IPS-18c (cell line): ENCODE results near the gene PHF24.
"Not testable (repeated sequence)": the region's sequence is repeated elsewhere in the genome, so short reads cannot be mapped to it uniquely, and the experiment has no call there.

Experiments
- H3K4me3 ChIP-seq: 2 replicates; pipeline ENCODE4 v1.7.0; 2013; ENCODE audit warnings: low read depth, mild to moderate bottlenecking, low read length, moderate library complexity; ENCODE audit not compliant: insufficient read depth
- H3K9me3 ChIP-seq: one replicate; pipeline ENCODE4 v1.6.1; 2013; ENCODE audit warnings: mild to moderate bottlenecking, low read length, moderate library complexity; ENCODE audit not compliant: control insufficient read depth, insufficient read depth

The PHF24 gene

DNA sequence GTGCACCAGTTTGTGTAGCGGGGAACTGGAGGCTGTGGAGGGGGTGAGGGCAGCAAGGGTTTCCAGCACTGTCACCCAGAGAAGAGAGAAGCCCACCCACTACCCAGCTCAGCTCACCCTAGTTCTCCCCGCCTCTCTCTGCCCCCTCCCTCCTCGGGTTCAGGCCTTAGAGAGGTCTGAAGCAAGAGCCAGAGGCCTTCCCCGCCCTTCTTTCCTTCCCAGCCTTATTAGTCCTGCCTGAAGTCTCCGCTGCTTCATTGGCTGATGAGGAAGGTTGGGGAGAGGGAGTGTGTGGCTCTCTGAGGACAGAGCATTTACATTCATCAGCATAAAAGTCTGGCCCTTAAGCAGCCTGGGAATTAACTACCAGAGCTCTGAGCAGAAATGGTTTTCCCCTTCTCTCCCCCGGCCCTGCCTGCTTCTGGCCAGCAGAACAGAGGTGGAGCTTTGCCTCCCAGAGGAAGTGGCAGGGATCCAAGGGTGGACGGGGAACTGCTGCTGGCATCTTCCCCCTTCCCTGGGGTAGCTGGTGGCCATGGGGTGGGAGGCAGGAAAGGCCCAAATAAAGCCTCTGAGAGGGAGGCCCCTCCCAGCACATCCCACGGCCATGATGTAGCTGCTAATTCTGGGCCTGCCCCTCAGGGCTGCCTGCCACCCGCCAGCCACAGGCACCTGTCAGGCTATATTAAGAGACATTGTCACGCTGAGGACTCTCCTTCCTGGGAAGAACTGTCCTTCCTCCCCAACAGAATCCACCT, 35.6 kb downstream of the PHF24 start:
- Histone ChIP-seq H3K4me3 (no peak overlapping the region), H3K9me3 (no peaks in the 10 kb centered on the region)

DNA sequence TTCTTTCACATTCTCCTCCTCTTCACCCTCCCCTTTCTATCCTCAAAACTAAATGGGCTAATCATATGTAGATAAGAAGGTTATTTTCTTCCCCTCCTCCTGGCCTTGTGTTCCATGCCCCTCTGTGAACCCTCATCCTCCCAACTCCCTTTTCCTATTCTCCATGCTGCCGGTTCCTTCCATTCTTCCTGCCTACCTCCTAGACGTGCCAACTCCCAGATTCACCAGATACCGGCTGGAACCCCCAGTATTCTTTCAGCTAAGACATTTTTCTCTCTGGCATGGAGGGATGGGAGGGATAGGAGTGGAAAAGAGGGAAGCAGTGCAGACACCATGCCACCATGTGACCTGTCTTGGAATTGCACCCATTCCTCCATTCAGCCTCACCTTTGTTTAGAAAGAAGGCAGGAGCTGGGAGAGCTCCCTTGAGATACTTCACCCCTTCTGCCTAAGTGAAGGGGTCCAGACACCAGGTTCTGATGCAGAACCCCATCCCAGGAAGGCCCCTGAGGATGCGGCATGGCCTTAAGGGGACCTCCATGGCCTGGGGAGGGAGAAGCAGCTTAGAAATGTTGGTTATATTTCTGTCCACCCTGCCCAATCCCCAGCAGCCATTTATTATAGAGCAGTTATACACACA, 36.3 kb downstream of the PHF24 start:
- H3K4me3 ChIP-seq, result no peak overlapping the region

DNA sequence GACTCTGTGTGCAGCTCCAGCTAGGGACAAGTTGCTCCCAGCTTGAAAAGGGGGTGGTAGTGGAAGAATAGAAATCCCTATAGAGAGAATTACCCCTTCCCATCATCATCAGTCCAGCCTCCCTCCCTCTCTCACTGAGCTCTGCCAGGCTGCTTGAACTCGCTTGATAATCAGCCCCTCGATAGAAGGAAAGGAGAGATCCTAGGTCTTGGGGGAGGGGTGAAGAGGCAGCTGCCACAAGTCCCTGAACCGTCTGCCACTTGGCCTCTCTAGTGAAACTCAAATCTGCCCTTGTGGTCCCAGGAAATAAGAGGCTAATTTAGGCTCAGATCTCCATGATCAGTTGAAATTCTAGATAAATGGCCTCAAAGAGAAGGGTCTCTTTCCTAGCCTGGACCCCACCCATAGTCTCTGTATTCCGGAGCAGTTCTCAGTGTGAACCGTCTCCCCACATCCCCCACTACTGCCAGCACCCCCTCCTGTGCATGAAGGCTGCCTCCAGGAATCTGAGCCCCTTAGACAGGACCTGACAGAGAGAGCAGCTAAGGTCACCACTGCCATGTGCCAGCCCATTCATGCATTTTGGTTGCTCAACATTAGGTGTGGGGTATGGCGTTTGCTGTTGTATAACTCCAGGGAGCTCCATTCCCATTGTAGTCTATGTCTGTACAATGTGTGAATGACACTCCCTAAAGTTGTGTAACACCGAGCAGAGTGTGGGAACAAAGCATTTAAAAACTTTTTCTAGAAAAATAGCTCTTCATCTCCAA, 37.0 kb downstream of the PHF24 start:
- H3K9me3 ChIP-seq, result no peaks in the 10 kb centered on the region
- no peak overlapping the region for H3K4me3 ChIP-seq

More for the DNA sequence above, 36.3 kb downstream of the PHF24 start:
- no peaks in the 10 kb centered on the region for H3K9me3 ChIP-seq

DNA sequence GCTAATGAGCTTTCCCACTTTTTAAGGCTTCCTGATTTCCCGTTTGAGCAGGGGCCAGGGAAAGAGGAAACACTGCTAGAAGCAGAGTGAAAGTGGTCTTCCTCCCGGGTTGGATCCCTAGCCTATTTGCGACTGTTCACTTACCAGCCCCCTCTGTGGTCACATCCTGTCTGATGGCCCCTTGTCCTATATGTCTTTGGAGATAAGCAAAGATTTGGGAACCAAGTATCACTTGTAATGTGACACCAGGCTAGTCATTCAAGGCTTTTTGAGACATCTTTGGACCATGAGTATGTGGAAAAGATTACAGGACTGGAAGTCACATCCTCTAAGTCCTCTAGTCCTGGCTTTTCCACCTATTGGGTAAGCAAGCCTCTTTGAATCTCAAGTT, 37.6 kb downstream of the PHF24 start:
- H3K4me3 ChIP-seq, result no peak overlapping the region
- H3K9me3 ChIP-seq, result no peaks in the 10 kb centered on the region

DNA sequence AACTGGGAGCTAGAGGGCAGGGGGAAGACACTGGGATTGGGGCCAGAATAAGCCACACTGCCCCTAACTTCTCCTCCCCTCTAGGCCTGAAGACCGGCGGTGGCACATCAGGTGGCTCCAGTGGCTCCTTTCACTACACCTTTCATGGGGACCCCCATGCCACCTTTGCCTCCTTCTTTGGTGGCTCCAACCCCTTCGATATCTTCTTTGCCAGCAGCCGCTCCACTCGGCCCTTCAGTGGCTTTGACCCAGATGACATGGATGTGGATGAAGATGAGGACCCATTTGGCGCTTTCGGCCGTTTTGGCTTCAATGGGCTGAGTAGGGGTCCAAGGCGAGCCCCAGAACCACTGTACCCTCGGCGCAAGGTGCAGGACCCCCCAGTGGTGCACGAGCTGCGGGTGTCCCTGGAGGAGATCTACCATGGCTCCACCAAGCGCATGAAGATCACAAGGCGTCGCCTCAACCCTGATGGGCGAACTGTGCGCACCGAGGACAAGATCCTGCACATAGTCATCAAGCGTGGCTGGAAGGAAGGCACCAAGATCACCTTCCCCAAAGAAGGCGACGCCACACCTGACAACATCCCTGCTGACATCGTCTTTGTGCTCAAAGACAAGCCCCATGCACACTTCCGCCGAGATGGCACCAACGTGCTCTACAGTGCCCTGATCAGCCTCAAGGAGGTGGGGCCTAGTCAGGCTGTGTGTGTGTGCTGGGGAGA, 38.3 kb downstream of the PHF24 start:
- H3K4me3 ChIP-seq, result no peak overlapping the region

DNA sequence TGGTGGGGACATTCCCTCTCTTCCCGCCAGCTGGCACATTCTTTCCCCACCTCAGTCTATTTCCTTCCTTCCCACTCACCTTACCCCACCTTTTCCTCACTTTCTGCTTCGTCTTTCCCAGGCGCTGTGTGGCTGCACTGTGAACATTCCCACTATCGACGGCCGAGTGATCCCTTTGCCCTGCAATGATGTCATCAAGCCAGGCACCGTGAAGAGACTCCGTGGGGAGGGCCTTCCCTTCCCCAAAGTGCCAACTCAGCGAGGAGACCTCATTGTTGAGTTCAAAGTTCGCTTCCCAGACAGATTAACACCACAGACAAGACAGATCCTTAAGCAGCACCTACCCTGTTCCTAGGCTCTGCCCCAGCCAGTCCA, 38.8 kb downstream of the PHF24 start:
- Histone ChIP-seq H3K4me3 (no peak overlapping the region), H3K9me3 (no peaks in the 10 kb centered on the region)

More for the DNA sequence above, 38.3 kb downstream of the PHF24 start:
- no peaks in the 10 kb centered on the region for H3K9me3 ChIP-seq

DNA sequence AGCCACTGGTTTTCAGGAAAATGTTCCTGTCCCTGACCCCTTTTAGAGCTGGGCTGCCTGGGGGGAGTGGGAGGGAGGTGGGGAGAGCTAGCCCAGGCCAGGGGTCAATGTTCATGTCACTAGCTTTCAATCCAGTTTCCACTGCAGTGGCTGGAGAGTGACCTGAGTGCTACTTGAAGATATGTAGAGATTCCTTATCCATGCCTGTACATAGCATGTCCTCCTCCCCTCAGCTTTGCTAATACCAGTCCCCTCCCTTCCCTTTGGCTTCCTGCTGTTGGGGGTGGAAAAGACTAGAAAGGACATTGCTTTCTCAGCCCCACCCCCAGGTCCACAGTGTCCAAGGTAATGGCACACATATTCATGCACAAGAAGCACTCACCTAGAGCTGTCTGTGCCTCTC, 39.3 kb downstream of the PHF24 start:
- Histone ChIP-seq H3K9me3 (no peaks in the 10 kb centered on the region), H3K4me3 (no peak overlapping the region)

DNA sequence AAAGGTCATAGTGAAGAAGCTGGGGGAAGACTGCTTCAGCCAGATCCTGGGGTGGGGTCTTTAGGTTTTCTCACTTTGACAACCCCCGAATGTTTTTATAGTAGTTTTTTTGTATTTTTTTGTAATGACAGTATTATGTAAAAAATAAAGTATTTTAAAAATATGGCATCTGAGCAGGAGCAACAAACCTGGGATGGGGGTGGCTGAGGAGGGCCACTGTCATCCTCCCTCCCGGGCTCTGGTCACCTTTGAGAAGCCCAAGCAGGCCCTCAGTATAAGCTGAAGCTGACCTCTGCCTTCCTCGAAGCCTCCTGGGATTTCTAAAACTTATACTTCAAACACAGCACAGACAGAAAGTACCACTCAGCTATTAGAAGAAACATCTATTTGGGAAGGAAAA, 40.2 kb downstream of the PHF24 start:
- H3K4me3 ChIP-seq, result no peak overlapping the region
- H3K9me3 ChIP-seq, result no peaks in the 10 kb centered on the region

DNA sequence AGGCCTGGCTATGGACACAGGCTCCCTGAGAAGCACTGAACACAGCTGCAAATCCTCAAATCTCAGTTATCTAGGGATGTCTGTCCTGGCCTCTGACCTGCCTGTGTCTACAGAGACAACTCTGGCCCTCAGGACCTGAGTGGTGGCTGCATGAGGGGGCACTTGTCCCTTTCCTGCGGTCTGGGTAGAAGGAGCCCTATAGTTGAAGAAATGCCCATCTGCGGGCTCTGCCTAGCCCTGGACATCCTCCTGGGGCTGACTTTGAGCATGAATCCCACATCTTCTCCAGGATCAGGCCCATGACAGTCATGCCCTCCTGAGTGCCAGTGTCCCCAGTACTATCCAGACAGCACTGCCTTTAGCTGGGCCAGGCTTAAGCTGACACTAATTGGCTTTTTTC, 41.5 kb downstream of the PHF24 start:
- Histone ChIP-seq H3K9me3 (no peaks in the 10 kb centered on the region), H3K4me3 (no peak overlapping the region)

DNA sequence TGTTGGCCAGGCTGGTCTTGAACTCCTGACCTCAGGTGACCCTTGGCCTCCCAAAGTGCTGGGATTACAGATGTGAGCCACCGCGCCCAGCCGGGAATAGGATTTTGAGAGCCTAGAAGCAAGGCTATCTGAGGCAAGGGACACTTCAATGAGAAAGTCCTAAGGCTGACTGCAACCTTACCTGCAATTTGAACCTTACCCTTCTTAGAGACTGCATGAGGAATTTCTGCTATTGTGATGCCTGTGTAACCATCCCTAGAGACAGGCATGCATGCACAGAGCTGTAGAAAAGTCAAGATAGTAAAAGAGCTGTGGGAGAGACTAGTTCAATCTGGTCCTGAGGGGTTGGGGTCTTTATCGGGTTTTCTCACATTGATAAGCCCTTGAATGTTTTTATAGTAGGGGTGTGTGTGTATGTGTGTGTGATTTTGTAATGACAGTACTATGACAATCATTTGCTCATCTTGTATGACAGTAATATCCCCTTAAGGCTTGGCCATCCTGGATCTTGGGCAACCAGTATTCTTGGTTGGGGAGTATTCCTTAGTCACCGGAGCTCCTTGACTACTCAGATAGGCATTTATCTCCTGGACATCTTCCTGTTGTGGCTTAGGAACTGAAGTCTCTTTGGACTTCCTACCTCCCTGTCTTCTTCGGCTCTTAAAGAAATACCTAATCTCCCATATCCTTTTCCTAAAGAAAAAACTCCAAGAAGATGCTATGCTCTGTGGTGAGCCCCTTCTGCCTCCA, 42.6 kb downstream of the PHF24 start:
- Histone ChIP-seq H3K4me3 (no peak overlapping the region), H3K9me3 (no peaks in the 10 kb centered on the region)

DNA sequence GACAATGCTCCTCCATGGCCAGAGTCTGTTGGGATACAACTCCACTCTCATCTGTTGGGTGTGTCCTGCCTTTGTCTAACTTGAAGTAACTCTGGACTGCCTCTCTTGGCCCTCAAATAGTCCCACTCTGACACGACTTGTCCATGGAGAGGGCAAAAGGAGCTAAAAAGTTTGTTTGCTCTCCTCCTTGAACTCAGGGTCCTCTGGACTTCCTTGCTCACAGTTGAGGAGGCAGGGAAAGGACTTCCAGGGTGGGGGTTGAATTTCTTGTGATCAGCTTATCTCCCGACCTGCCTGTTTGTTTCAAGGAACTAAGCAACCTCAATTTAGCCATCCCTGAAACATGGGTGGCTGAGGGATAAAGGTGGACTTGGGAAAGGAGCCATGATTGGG, 43.2 kb downstream of the PHF24 start:
- Histone ChIP-seq H3K9me3 (no peaks in the 10 kb centered on the region), H3K4me3 (no peak overlapping the region)

DNA sequence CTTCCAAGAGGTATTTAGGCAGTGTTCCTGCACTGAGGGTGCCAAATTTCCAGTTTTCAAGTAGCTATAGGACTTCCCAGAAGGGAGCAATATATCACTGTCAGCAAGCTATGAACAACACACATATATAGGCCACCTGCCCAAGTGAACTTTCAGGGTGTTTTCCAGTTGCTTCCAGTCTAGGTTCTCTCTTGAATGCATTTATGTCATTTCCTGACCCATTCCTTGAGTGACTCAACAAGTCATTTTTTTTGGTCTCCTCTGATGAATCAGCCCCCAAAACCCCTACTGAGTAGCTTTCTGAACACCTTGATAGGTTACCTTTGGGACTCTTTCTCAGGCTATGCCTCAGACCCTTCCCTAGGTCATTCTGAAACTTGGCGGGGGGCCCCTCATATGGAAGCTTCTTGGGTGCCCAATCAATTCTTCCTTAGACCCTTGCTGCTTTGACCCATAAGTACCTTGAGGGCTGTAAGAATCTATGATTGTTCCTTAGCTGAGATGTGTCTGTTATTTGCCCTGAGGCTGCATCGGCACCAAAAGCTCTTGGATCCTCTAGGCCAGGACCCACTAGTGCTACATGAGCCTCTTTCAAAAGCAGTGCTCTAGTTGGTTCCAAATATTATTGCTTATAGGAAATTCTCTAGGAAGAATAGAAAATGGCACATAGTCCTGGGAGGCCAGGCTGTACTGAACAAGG, 43.9 kb downstream of the PHF24 start:
- no peak overlapping the region for H3K4me3 ChIP-seq

DNA sequence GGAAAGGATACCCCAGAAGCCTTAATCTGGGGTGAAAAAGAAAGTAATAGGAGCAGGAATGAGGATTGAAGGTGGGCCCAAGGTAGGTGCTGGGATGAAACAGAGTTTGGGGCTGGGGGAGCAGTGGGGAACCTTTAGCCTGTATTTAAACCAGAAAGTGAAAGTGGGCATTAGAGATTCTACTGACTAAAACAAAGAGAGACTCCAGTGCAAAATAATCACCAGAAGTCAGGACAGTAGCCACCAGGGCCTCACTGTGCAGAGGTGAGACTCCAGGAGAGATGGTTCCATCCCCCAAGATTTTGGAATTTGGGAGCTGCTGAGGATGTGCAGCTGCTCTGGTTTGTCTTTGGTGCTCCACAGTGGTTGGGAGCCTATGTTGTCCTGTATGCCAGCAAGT, 44.5 kb downstream of the PHF24 start:
- Histone ChIP-seq H3K4me3 (no peak overlapping the region), H3K9me3 (no peaks in the 10 kb centered on the region)

More for the DNA sequence above, 43.9 kb downstream of the PHF24 start:
- no peaks in the 10 kb centered on the region for H3K9me3 ChIP-seq

DNA sequence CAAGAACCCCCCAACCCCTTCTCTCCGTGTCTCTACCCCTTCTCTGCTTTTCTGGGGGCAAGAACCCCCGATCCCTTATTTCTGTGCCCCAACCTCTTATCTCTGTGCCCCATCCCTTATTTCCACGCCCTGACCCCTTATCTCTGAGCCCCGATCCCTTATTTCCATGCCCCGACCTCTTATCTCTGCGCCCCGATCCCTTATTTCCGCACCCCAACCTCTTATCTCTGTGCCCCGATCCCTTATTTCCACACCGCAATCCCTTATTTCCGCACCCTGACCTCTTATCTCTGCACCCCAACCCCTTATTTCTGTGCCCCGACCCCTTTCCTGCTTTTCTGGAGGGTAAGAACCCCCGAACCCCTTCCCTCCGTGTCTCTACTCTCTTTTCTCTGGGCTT, 46.2 kb downstream of the PHF24 start:
- not testable (repeated sequence) for H3K9me3 ChIP-seq, H3K4me3 ChIP-seq

DNA sequence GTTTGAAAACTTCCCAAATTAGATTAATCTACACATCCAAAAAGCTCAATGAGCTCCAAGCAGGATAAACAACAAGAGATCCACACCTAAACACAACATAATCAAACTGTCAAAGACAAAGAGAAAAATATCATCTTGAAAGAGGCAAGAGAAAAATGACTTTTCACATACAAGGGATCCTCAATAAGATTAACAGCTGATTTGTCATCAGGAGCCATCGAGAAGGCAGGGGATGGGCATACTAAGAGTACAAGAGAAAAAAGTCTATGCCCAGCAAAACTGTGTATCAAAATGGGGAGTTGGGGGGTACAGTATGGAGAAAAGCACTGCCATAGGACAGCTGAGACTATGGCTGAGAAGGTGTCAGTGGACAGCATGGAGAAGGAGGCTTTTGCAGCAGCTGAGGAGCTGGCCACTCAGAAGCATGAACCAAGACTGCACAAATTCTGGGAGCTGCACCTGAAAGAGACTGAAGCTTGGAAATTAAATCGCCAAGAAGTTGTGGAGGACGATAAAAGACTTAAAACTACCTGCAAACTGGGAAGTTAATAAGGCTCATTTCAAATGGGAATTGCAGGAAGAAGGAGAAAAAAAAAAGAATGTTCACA, 52.4 kb downstream of the PHF24 start:
- Histone ChIP-seq H3K9me3 (no peaks in the 10 kb centered on the region), H3K4me3 (no peak overlapping the region)

DNA sequence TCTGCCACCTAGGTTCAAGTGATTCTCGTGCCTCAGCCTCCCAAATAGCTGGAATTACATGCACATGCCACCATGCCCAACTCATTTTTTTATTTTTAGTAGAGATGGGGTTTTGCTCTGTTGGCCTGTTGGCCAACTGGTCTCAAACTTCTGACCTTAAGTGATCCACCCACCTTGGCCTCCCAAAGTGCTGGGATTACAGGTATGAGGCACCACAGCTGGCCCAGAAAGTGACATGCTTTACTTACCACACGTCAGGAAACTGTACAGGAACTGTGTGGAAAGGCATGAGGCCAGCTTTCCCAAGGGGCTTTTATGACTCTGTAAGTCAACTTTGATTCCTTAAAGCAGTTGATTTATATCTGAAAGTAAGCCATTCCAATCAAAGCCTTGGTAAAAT, 56.4 kb downstream of the PHF24 start:
- H3K9me3 ChIP-seq, result peaks cover 2% of the 10 kb centered on the region

More for the DNA sequence above, 56.4 kb downstream of the PHF24 start:
- no peak overlapping the region for H3K4me3 ChIP-seq
